ENCODE results near the gene HIPK3.
"Not testable (repeated sequence)": the region's sequence is repeated elsewhere in the genome, so short reads cannot be mapped to it uniquely, and the experiment has no call there.

Gene HIPK3

DNA sequence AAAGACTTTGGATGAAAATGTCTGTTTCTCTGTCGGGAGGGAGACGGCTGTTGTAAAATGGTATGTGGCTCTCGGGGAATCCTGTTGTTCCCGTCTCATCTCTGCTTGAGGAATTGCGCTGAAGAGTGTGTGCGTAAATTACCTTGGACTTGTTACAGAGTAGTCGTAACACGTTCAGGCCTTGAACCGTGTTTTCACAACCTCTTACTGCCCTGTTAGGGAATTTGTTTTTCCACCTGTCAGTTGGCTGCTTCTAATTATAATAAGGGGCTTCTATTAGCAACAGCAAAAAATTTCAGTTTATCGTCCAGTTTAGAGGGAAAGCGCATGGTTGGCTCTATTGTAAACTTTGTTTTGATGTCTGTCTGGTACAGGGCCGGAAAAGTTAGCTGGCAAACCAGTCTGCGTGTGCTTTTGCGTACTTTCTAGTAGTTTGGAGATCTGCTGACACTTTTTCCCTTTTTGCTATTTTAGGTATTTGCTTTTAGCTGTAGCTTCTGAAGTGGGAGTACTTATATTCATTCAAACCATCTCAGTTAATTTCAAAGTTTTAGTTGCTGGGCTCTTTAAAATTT, 1.5 kb downstream of the HIPK3 start:
- no peak for DNase-seq (ENCODE audit: low spot score)

DNA sequence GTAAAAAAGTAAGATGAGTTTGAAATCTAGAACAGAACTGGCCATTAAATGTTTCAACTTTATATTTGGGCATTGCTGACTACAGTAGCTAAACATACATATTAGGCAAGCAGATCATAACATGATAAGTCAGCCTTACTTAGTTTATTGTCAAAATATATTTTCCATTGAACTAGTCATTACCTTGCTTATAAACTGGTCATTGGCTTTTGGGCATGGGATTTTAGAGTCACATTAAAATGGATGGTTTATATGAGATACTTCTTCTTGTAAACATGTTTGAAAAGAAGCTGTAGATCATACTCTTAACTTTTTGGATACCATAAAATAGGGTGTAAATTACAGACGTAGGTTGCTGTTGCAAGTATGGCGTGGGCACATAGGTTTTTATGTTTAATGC, 2.7 kb downstream of the HIPK3 start:
- DNase-seq (ENCODE audit: low spot score), result no peak

GRCh38 chr11:33261350-33261749, 4.2 kb downstream of the HIPK3 start:
- not testable (repeated sequence) for DNase-seq (ENCODE audit: low spot score)

GRCh38 chr11:33262011-33262645, 4.9 kb downstream of the HIPK3 start:
- no peak for DNase-seq (ENCODE audit: low spot score)

DNA sequence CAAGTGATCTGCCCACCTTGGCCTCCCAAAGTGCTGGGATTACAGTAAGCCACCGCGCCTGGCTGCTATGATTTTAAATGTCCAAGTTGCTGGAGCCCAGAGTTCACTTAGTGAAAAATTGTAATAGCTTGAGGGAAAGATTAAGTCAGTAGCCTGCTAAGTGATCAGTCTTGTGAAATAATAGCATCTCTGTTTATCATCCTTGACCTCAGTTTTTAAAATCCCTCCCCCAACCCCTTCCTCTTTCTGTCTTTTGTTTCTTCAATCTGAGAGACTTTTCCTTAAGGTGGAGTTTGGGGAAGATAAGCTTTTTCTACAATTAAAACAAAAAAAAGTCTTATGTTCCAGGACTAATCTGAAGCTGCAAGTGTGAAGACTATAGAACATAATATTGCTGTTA, 6.4 kb downstream of the HIPK3 start:
- no peak for DNase-seq (ENCODE audit: low spot score)

DNA sequence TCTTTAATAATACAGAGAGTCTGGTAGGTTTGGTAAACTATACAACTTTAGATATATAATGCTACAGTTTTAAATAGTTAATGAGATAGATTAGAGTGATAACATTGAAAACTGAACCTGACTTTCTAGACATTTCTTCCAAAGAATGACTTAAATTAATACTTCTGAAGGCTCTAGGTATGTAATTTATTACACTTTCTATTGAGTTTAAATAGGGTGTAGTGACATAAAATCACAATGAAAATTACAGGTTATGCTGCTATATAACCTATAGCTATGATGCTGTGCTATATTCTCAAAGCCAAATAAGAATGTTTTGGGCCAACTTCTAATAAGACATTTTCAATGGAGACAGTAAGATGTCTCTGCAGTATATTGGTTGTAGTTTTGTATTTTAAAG, 7.7 kb downstream of the HIPK3 start:
- no peak for DNase-seq (ENCODE audit: low spot score)

DNA sequence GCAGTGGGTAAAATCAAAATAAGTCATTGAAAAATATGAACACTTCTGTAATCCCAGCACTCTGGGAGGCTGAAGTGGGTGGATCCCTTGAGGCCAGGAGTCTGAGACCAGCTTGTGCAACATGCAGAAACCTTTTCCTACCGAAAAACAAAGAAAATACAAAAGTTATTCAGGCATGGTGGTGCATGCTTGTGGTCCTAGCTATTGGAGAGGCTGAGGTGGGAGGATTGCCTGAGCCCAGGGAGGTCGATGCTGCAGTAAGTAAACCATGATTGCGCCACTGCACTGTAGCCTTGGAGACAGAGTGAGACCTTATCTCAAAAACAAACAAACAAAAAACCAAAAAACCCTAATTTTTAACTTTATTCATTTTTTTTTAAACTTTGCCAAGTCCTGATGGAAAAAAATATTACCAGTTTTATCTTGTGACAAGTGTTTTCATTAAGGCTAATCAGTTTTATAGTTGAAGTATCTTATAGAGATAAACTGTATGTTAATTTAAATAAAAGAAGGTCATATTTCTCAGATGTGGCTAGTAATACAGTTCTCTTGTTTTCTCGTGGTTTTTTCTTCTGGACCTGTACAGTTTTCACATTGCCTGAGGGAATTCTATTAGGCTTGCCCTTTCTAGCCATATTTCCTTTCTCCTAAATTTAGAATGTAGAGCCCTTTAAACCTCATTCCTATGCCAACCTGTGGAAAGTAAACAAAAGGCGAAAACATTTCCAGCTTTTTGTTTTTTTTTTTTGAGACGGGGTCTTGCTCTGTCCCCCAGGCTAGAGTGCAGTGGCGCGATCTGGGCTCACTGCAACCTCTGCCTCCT, 9.4 kb downstream of the HIPK3 start:
- DNase-seq (ENCODE audit: low spot score), result no peak

- DNase-seq (ENCODE audit: low spot score), result peak; percentile 29
These were observed 11.9 kb downstream of the HIPK3 start for GRCh38 chr11:33268945-33269540.

DNA sequence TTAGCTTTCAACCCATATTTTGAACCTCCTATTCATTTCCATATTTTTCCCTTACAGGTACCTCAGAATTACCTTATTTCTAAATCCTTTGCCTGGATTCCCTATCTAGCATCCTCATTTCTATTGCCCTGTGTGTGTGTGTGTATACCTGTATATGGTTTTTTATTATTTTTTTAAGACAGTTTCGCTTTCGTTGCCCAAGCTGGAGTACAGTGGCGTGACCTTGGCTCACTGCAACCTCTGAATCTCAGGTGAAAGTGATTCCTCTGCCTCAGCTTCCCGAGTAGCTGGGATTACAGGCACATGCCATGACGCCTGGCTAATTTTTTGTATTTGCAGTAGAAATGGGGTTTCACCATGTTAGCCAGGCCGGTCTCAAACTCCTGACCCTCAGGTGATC, 12.6 kb downstream of the HIPK3 start:
- DNase-seq (ENCODE audit: low spot score), result no peak

GRCh38 chr11:33271059-33271458, 13.9 kb downstream of the HIPK3 start:
- DNase-seq (ENCODE audit: low spot score), result no peak

DNA sequence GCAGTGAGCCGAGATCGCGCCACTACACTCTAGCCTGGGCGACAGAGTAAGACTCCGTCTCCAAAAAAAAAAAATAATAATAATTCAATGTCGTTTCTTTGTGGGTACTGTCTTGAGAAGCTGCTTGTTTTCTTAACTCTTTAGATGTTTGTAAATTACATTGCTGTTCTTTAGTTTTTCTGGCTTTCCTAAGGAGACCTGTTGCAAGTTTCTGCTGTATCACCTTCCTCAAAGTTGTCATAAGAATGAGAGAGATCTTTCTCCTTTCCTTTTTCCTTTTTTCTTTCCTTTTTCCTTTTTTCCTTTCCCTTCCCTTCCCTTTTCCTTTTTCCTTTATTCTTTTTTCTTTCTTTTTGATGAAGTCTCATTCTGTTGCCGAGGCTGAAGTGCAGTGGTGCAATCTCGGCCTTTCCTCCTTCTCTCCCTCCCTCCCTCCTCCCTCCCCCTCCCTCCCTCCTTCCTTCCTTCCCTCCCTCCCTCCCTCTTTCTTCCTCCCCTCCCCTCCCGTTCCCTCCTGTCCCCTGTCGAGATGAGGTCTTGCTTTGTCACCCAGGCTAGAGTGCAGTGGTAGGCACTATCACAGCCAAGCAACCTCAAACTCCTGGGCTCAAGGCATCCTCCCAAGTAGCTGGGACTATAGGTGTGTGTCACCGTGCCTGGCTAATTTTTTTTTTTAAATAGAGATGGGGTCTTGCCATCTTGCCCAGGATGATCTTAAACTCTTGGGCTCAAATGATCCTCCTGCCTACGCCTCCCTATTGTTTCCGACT, 15.3 kb downstream of the HIPK3 start:
- DNase-seq (ENCODE audit: low spot score), result no peak

DNA sequence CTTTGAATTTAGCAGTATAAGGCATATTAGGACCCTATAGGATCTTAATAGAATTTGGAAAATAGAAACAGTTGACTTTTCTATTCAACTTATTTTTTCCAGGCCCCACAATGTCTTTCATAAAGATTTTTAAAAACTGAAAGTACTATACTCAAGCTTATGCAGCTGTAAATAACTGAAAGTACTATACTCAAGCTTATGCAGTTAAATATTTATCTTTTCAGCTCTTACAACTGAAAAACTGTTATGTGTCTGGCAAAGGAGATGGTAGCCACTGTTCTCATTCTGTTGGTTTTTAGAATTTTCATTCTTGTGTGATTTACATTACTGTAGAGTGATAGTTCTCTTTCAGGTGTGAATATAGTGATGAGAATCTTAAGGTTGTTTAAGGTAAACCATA, 16.5 kb downstream of the HIPK3 start:
- DNase-seq (ENCODE audit: low spot score), result no peak

- DNase-seq (ENCODE audit: low spot score), result no peak
These were observed 23.2 kb downstream of the HIPK3 start for GRCh38 chr11:33280411-33280810.

DNA sequence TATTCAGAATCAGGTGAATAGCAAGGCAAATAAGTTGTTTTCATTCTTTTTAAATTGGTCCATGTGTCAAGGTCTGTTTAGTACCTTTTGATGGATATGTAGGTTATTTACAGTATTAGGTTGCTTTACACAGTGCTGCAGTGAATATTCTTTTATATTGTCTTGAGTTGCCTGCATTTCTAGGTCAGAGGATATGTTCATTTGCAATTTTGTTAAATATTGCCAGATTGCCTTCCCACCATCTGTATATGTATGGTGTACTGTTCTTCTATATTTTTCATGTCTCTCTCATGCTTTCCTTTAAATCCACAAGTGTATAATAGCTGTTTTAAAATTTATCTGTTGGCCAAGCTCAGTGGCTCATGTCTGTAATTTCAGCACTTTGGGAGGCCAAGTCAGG, 24.6 kb downstream of the HIPK3 start:
- DNase-seq (ENCODE audit: low spot score), result no peak

DNA sequence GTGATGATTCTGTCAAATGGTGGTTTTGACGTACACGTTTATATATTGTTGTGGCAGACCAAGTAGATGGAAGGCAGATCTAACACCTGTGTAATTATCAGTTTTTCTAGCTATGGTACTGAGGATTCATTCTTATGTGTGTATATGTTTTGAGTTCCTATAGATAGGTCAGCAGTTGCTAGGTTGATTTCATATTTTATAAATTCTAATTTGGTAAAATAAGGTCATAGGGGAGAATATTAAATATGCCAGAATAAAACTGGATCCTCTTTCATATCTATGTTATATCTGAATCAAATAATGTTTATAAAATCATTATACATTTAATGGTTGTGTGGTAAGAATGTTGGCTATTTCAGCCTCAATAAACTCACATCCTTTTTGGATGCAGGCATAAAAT, 27.6 kb downstream of the HIPK3 start:
- no peak for DNase-seq (ENCODE audit: low spot score)

- no peak for DNase-seq (ENCODE audit: low spot score)
These were observed 33.1 kb downstream of the HIPK3 start for GRCh38 chr11:33290319-33290718.

DNA sequence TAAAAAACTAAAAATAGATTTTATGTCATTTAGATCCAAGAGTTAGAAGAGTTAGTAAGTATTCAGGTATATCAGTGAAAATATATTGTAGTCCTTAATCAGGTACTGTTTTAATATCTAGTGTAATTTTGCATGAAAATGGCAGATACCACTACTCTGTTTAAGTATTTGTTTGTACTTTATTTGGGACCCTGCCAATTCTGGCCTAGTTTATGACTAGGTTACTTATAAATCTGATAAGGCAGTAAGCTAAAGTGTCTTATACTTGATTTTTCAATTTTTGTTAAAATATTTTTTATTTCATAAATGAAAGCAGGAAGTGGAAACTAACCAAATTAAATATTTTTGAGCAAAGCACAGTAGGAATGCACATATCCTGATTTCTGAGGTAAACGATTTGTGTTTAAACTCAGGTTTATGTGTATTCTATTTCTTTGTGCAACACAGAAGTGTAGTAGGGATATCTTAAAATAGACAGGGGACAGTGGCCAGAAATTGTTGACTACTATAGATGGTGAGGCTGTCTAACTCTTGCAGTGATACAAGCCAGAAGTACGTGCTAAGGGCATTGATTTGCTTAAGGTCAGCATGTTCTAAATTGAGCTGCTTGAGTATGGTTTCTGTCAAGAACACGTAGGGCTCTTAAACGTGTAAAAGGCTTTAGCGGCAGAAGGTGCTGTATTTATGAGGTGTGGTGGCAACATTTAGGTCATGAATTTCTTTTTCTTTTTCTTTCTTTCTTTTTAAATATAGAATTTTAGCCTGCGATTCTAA, 34.0 kb downstream of the HIPK3 start:
- DNase-seq (ENCODE audit: low spot score), result no peak

DNA sequence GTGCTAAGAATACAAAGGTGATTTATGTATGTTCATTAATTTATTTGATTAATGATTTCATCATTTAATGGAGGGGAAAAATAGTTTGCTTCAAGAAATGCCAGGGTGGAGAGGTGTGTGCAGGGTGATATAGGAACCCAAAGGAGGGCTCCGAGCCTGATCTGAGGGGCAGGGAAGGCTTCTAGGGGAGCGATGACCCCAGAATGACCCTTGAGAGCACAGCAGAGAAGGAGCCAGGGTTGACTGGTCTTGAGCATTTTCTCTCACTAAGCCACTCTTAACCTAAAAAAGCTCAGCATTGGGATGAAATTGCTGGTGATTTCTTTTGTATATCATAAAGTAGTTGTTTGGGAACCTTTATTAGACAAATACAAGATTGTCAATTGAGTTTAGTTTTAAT, 35.1 kb downstream of the HIPK3 start:
- DNase-seq (ENCODE audit: low spot score), result no peak

- DNase-seq (ENCODE audit: low spot score), result no peak
These were observed 37.0 kb downstream of the HIPK3 start for GRCh38 chr11:33294224-33294623.

GRCh38 chr11:33294797-33295196, 37.6 kb downstream of the HIPK3 start:
- DNase-seq (ENCODE audit: low spot score), result no peak

- DNase-seq (ENCODE audit: low spot score), result no peak
These were observed 39.5 kb downstream of the HIPK3 start for GRCh38 chr11:33296695-33297094.

- DNase-seq (ENCODE audit: low spot score), result no peak
These were observed 46.4 kb downstream of the HIPK3 start for GRCh38 chr11:33303541-33303940.

Data from GM03348 (cell line).